Measurements from ENCODE around the gene ZBTB43. TPM values are rescaled to one million over a fixed set of nuclear protein-coding genes. Genes with fewer than 3 reads are reported as not detected.

ZBTB43 gene
- total and polyA plus RNA-seq, 8 donors: 13.6 to 28.3 (median 16.4) TPM

- H3K9me3 ChIP-seq: no peaks in the 10 kb centered on the region
- no peak for DNase-seq
- peaks cover 0 to 4% of the 10 kb centered on the region in 2 donors for H3K4me1 ChIP-seq
- peaks cover 0 to 39% of the 10 kb centered on the region in 2 donors for H3K36me3 ChIP-seq
- ATAC-seq: no peak
- H3K27ac ChIP-seq: no peak overlapping the region
- H3K27me3 ChIP-seq: no peaks in the 10 kb centered on the region
- intact Hi-C loops (cut with DNase I): no loop called here
- H3K4me3 ChIP-seq: no peak overlapping the region
- no peak for TF ChIP-seq CTCF (IDR thresholded peaks at IDR 0.05)
Observed at GRCh38 chr9:126839301-126839700, 34.5 kb downstream of the ZBTB43 start.

- H3K4me3 ChIP-seq: no peak overlapping the region
- no peak for TF ChIP-seq CTCF (IDR thresholded peaks at IDR 0.05)
- no peak for DNase-seq
- H3K9me3 ChIP-seq: no peaks in the 10 kb centered on the region
- H3K36me3 ChIP-seq: peaks cover 0 to 17% of the 10 kb centered on the region in 2 donors
- peaks cover 0 to 4% of the 10 kb centered on the region in 2 donors for H3K4me1 ChIP-seq
- H3K27ac ChIP-seq: no peak overlapping the region
- ATAC-seq: no peak
- no peaks in the 10 kb centered on the region for H3K27me3 ChIP-seq
- intact Hi-C loops (cut with DNase I): no loop called here
Observed at GRCh38 chr9:126842220-126842842, 37.5 kb downstream of the ZBTB43 start.

GRCh38 chr9:126842977-126843799 is 38.3 kb downstream of the ZBTB43 start:
- TF ChIP-seq CTCF (IDR thresholded peaks at IDR 0.05): no peak
- H3K4me1 ChIP-seq: peaks cover 0 to 4% of the 10 kb centered on the region in 2 donors
- intact Hi-C loops (cut with DNase I): no loop called here
- DNase-seq (no peak), ATAC-seq (no peak)
- H3K4me3 ChIP-seq: no peak overlapping the region
- H3K9me3 ChIP-seq: no peaks in the 10 kb centered on the region
- no peak overlapping the region for H3K27ac ChIP-seq
- H3K36me3 ChIP-seq: peaks cover 0 to 12% of the 10 kb centered on the region in 2 donors
- no peaks in the 10 kb centered on the region for H3K27me3 ChIP-seq

- intact Hi-C loops (cut with DNase I): no loop called here
- Histone ChIP-seq H3K27ac (no peak overlapping the region), H3K4me3 (no peak overlapping the region), H3K36me3 (peaks cover 0 to 3% of the 10 kb centered on the region in 2 donors), H3K4me1 (peaks cover 0 to 4% of the 10 kb centered on the region in 2 donors), H3K27me3 (no peaks in the 10 kb centered on the region), H3K9me3 (no peaks in the 10 kb centered on the region)
- DNase-seq: no peak
- no peak for ATAC-seq
- no peak for TF ChIP-seq CTCF (IDR thresholded peaks at IDR 0.05)
Observed at GRCh38 chr9:126844085-126844484, 39.2 kb downstream of the ZBTB43 start.

GRCh38 chr9:126847051-126847450 is 42.2 kb downstream of the ZBTB43 start:
- no peak overlapping the region for H3K27ac ChIP-seq
- ATAC-seq: no peak
- intact Hi-C loops (cut with DNase I): no loop called here
- no peaks in the 10 kb centered on the region for H3K9me3 ChIP-seq
- DNase-seq: no peak
- peaks cover 0 to 1% of the 10 kb centered on the region in 2 donors for H3K27me3 ChIP-seq
- peaks cover 0 to 4% of the 10 kb centered on the region in 2 donors for H3K4me1 ChIP-seq
- no peak for TF ChIP-seq CTCF (IDR thresholded peaks at IDR 0.05)
- H3K4me3 ChIP-seq: no peak overlapping the region
- H3K36me3 ChIP-seq: no peaks in the 10 kb centered on the region

Measured in left lung (tissue), 10 donors.